H9 (cell line): ENCODE data around the gene KCNK10. TPM values are rescaled to one million over a fixed set of nuclear protein-coding genes. Genes with fewer than 3 reads are reported as not detected.

ENCODE experiments used
- DNase-seq: peaks from one replicate; pipeline ENCODE4 v3.0.0-alpha.2; 2017
- H2AFZ ChIP-seq: one replicate; pipeline ENCODE4 v1.6.1; 2013; ENCODE audit warnings: mild to moderate bottlenecking, low read length, control low read depth, moderate library complexity
- H2AK5ac ChIP-seq: 2 replicates; pipeline ENCODE4 v1.6.1; 2013; ENCODE audit warnings: low read length, control low read depth, mixed read lengths; ENCODE audit not compliant: insufficient read length
- H2BK120ac ChIP-seq: one replicate; pipeline ENCODE4 v1.6.1; 2013; ENCODE audit warnings: low read depth, mild to moderate bottlenecking, low read length, control low read depth, inconsistent platforms; ENCODE audit not compliant: poor library complexity, severe bottlenecking
- H2BK12ac ChIP-seq: 2 replicates; pipeline ENCODE4 v1.6.1; 2013; ENCODE audit warnings: low read length, control low read depth, mixed read lengths, low read depth; ENCODE audit not compliant: insufficient read length
- H2BK15ac ChIP-seq: 2 replicates; pipeline ENCODE4 v1.6.1; 2013; ENCODE audit warnings: low read depth, low read length, control low read depth
- H2BK20ac ChIP-seq: one replicate; pipeline ENCODE4 v1.6.1; 2013; ENCODE audit warnings: low read depth, mild to moderate bottlenecking, low read length, control low read depth, inconsistent platforms; ENCODE audit not compliant: poor library complexity, severe bottlenecking
- H2BK5ac ChIP-seq: 2 replicates; pipeline ENCODE4 v1.6.1; 2013; ENCODE audit warnings: low read length, control low read depth, mixed read lengths; ENCODE audit not compliant: insufficient read length
- H3K14ac ChIP-seq: 2 replicates; pipeline ENCODE4 v1.6.1; 2013; ENCODE audit warnings: low read length, control low read depth; ENCODE audit not compliant: insufficient read depth
- H3K18ac ChIP-seq: 2 replicates; pipeline ENCODE4 v1.6.1; 2013; ENCODE audit warnings: low read depth, mild to moderate bottlenecking, mixed read lengths, low read length, control low read depth; ENCODE audit not compliant: insufficient read length
- H3K23ac ChIP-seq: 2 replicates; pipeline ENCODE4 v1.6.1; 2013; ENCODE audit warnings: low read length, control low read depth, mixed read lengths, low read depth; ENCODE audit not compliant: insufficient read length
- H3K23me2 ChIP-seq: 2 replicates; pipeline ENCODE4 v1.6.1; 2013; ENCODE audit warnings: low read depth, mild to moderate bottlenecking, mixed read lengths, low read length, control low read depth; ENCODE audit not compliant: insufficient read length, poor library complexity, severe bottlenecking
- H3K27ac ChIP-seq: 2 replicates; pipeline ENCODE4 v1.5.1; 2013; ENCODE audit warnings: low read length, control low read depth, mixed read lengths, low read depth; ENCODE audit not compliant: insufficient read length
- H3K27me3 ChIP-seq: 2 replicates; pipeline ENCODE4 v1.6.1; 2013; ENCODE audit warnings: low read length, control low read depth, inconsistent platforms; ENCODE audit not compliant: insufficient read depth
- H3K4ac ChIP-seq: 2 replicates; pipeline ENCODE4 v1.6.1; 2013; ENCODE audit warnings: low read depth, mild to moderate bottlenecking, control low read depth, inconsistent platforms, low read length, moderate library complexity
- H3K4me1 ChIP-seq: 2 replicates; pipeline ENCODE4 v1.6.1; 2013; ENCODE audit warnings: low read length, control low read depth, inconsistent platforms; ENCODE audit not compliant: insufficient read depth
- H3K4me2 ChIP-seq: 2 replicates; pipeline ENCODE4 v1.6.1; 2013; ENCODE audit warnings: low read length, control low read depth, mixed read lengths; ENCODE audit not compliant: insufficient read length, insufficient read depth
- H3K56ac ChIP-seq: 2 replicates; pipeline ENCODE4 v1.6.1; 2013; ENCODE audit warnings: low read depth, mild to moderate bottlenecking, mixed read lengths, low read length, control low read depth; ENCODE audit not compliant: insufficient read length
- H3K79me1 ChIP-seq: 2 replicates; pipeline ENCODE4 v1.6.1; 2013; ENCODE audit warnings: low read depth, mild to moderate bottlenecking, moderate library complexity, low read length, control low read depth, inconsistent platforms; ENCODE audit not compliant: insufficient read depth, poor library complexity, severe bottlenecking
- H3K79me2 ChIP-seq: 2 replicates; pipeline ENCODE4 v1.6.1; 2013; ENCODE audit warnings: low read length, control low read depth, inconsistent platforms; ENCODE audit not compliant: insufficient read depth
- H3K9ac ChIP-seq: 2 replicates; pipeline ENCODE4 v1.6.1; 2013; ENCODE audit warnings: low read length, control low read depth, mixed read lengths; ENCODE audit not compliant: insufficient read length; ENCODE audit errors: extremely low read depth
- H3K9me3 ChIP-seq: one replicate; pipeline ENCODE4 v1.6.1; 2013; ENCODE audit warnings: low read depth, low read length, inconsistent platforms; ENCODE audit not compliant: control insufficient read depth
- H3T11ph ChIP-seq: one replicate; pipeline ENCODE4 v1.6.1; 2013; ENCODE audit warnings: mild to moderate bottlenecking, low read length, control low read depth, inconsistent platforms
- H4K20me1 ChIP-seq: one replicate; pipeline ENCODE4 v1.6.1; 2013; ENCODE audit not compliant: control insufficient read depth, insufficient read length, insufficient read depth
- H4K5ac ChIP-seq: 2 replicates; pipeline ENCODE4 v1.6.1; 2013; ENCODE audit warnings: low read depth, mild to moderate bottlenecking, mixed read lengths, low read length, control low read depth; ENCODE audit not compliant: insufficient read length
- H4K8ac ChIP-seq: replicated peaks from 2 replicates; pipeline ENCODE4 v1.6.1; 2013; ENCODE audit warnings: low read length, control low read depth, mixed read lengths, low read depth; ENCODE audit not compliant: insufficient read length
- H4K91ac ChIP-seq: 2 replicates; pipeline ENCODE4 v1.6.1; 2013; ENCODE audit warnings: low read depth, mild to moderate bottlenecking, moderate library complexity, mixed read lengths, low read length, control low read depth; ENCODE audit not compliant: insufficient read length
- H3K27ac Mint-ChIP-seq, 3 experiments: 2 replicates in 2 of 3; 3 replicates in 1 of 3; pipeline ENCODE4 v1.8.0; 2020 to 2021; ENCODE audit warnings: mixed read lengths in 3 of 3, mild to moderate bottlenecking in 1 of 3, moderate library complexity in 1 of 3
- H3K27me3 Mint-ChIP-seq: 2 replicates; pipeline ENCODE4 v1.8.0; 2021; ENCODE audit warnings: low read depth, mild to moderate bottlenecking, moderate library complexity, mixed read lengths
- H3K36me3 Mint-ChIP-seq, 3 experiments: 2 replicates in 2 of 3; 3 replicates in 1 of 3; pipeline ENCODE4 v1.8.0; 2020 to 2021; ENCODE audit warnings: low read depth in 3 of 3, mixed read lengths in 3 of 3; ENCODE audit not compliant: insufficient read depth in 1 of 3
- H3K4me1 Mint-ChIP-seq, 2 experiments: 2 replicates each; pipeline ENCODE4 v1.8.0; 2020; ENCODE audit warnings: mixed read lengths in 2 of 2
- H3K4me3 Mint-ChIP-seq, 2 experiments: 2 replicates in 1 of 2; 3 replicates in 1 of 2; pipeline ENCODE4 v1.8.0; 2020 to 2021; ENCODE audit warnings: mild to moderate bottlenecking in 2 of 2, mixed read lengths in 2 of 2, moderate library complexity in 1 of 2
- H3K9me3 Mint-ChIP-seq, 2 experiments: 2 replicates in 1 of 2; 3 replicates in 1 of 2; pipeline ENCODE4 v1.8.0; 2020; ENCODE audit warnings: mild to moderate bottlenecking in 2 of 2, mixed read lengths in 2 of 2, moderate library complexity in 1 of 2
- WGBS: extraction: QIAGEN DNeasy Blood & Tissue Kit; methylation state at CpG from one replicate; pipeline ENCODE4 v1.1.7; 2013; ENCODE audit warnings: missing lambda C conversion rate, low lambda C conversion rate, mixed read lengths; ENCODE audit not compliant: insufficient read length; ENCODE audit errors: extremely low coverage; 5-methylcytosine and 5-hydroxymethylcytosine counted together
- total RNA-seq: library from RNA; stranded (reverse); gene quantifications from 2 replicates; pipeline ENCODE4 v1.2.1, GENCODE V29; 2021
- TF ChIP-seq, protein P1 (sequence below): fragments of 200-600 bp; sonication (generic); conservative IDR thresholded peaks from 3 replicates; pipeline ENCODE4 v1.8.0; 2021; ENCODE audit warnings: antibody characterized with exemption, mild to moderate bottlenecking

Gene KCNK10
- total RNA-seq, 1 experiment from 2014 or later, result 0.33 TPM

DNA sequence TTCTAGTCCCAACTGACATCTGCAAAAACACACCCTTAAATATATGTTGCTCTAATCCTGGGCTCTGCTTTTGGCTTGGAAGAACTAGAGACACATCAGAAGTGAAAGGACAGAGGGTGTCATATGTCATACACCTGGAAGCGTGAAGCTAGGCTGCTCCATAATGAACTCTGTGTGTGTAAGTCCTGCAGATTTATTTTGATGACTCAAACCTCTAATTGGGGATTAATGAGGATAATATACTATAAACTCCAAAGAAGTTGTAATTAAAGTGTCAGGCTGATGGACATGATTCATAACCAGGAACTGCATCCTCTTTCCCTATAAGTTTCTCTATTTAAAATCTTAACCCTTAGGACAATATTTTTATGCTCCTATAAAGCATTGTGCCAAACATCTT, 4.4 kb upstream of the KCNK10 start:
- peaks cover 10 to 15% of the 10 kb centered on the region in 2 experiments for H3K4me1 Mint-ChIP-seq

More for the DNA sequence above, 4.4 kb upstream of the KCNK10 start:
- Histone ChIP-seq H3K4me2 (no peak overlapping the region), H3T11ph (no peak overlapping the region), H2BK20ac (no peak overlapping the region), H3K9ac (no peak overlapping the region), H2BK15ac (no peak overlapping the region), H3K79me1 (no peaks in the 10 kb centered on the region), H3K79me2 (no peaks in the 10 kb centered on the region), H3K18ac (no peak overlapping the region), H4K8ac (no peak overlapping the region), H2BK120ac (no peak overlapping the region), H3K4ac (no peak overlapping the region), H4K20me1 (no peaks in the 10 kb centered on the region), H2AFZ (no peak overlapping the region), H4K91ac (no peak overlapping the region), H3K4me1 (no peaks in the 10 kb centered on the region), H3K23ac (no peak overlapping the region), H3K23me2 (peaks cover 15% of the 10 kb centered on the region), H3K9me3 (no peaks in the 10 kb centered on the region), H2BK5ac (no peak overlapping the region), H3K27ac (no peak overlapping the region), H4K5ac (no peak overlapping the region), H3K56ac (no peak overlapping the region), H3K14ac (no peak overlapping the region), H2BK12ac (no peak overlapping the region), H3K27me3 (peaks cover 43% of the 10 kb centered on the region), H2AK5ac (no peak overlapping the region)
- Mint-ChIP-seq H3K27me3 (peaks cover 80% of the 10 kb centered on the region), H3K27ac (no peak overlapping the region), H3K9me3 (peaks cover 10 to 11% of the 10 kb centered on the region in 2 experiments; a peak in 4 of 5 replicates), H3K4me3 (peak overlapping the region in 1 of 2 experiments; percentile 88; a peak in 3 of 5 replicates), H3K36me3 (0 out of 7 replicates have a peak, but pooled peaks cover 0 to 4% (median 0%) of the 10 kb centered on the region in 3 experiments)
- DNase-seq, result no peak
- no CpG with 5 or more reads among the region's 1 CpG for WGBS
- TF ChIP-seq, protein P1, sequence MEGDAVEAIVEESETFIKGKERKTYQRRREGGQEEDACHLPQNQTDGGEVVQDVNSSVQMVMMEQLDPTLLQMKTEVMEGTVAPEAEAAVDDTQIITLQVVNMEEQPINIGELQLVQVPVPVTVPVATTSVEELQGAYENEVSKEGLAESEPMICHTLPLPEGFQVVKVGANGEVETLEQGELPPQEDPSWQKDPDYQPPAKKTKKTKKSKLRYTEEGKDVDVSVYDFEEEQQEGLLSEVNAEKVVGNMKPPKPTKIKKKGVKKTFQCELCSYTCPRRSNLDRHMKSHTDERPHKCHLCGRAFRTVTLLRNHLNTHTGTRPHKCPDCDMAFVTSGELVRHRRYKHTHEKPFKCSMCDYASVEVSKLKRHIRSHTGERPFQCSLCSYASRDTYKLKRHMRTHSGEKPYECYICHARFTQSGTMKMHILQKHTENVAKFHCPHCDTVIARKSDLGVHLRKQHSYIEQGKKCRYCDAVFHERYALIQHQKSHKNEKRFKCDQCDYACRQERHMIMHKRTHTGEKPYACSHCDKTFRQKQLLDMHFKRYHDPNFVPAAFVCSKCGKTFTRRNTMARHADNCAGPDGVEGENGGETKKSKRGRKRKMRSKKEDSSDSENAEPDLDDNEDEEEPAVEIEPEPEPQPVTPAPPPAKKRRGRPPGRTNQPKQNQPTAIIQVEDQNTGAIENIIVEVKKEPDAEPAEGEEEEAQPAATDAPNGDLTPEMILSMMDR, result no peak
